ENCODE measurements around the gene CCL8.
"Not testable (repeated sequence)": the region's sequence is repeated elsewhere in the genome, so short reads cannot be mapped to it uniquely, and the experiment has no call there.

CCL8 gene

GRCh38 chr17:34313164-34313563 is 6.1 kb upstream of the CCL8 start:
- no peak for DNase-seq

- peak in 1 of 51 donors; percentile 9 for DNase-seq
Measured at GRCh38 chr17:34314279-34314678, 5.0 kb upstream of the CCL8 start.

- no peak for DNase-seq
Measured at GRCh38 chr17:34318474-34318873, 761 bp upstream of the CCL8 start.

- DNase-seq = no peak
Measured at GRCh38 chr17:34321964-34322363, 2.7 kb downstream of the CCL8 start.

- DNase-seq = not testable (repeated sequence)
Measured at GRCh38 chr17:34327580-34327979, 8.3 kb downstream of the CCL8 start.

GRCh38 chr17:34337701-34338100 is 18.5 kb downstream of the CCL8 start:
- DNase-seq = no peak

- no peak for DNase-seq
Measured at GRCh38 chr17:34339138-34339770, 20.0 kb downstream of the CCL8 start.

- DNase-seq = no peak
Measured at GRCh38 chr17:34341916-34342315, 22.7 kb downstream of the CCL8 start.

- DNase-seq = no peak
Measured at GRCh38 chr17:34347063-34347462, 27.8 kb downstream of the CCL8 start.

GRCh38 chr17:34349751-34350150 is 30.5 kb downstream of the CCL8 start:
- DNase-seq = no peak

- no peak for DNase-seq
Measured at GRCh38 chr17:34351096-34351495, 31.9 kb downstream of the CCL8 start.

- no peak for DNase-seq
Measured at GRCh38 chr17:34352191-34352590, 33.0 kb downstream of the CCL8 start.

GRCh38 chr17:34354637-34355036 is 35.4 kb downstream of the CCL8 start:
- no peak for DNase-seq

GRCh38 chr17:34356194-34356593 is 37.0 kb downstream of the CCL8 start, which contains the start of gene CCL13:
TSS of gene CCL13 (plus strand) at chr17:34356480. CDS start at chr17:34356527, 47 bp downstream.
- no peak for DNase-seq

- DNase-seq = no peak
Measured at GRCh38 chr17:34357398-34357797, 38.2 kb downstream of the CCL8 start.

- DNase-seq = no peak
Measured at GRCh38 chr17:34358631-34359030, 39.4 kb downstream of the CCL8 start.

- no peak for DNase-seq
Measured at GRCh38 chr17:34360601-34361270, 41.5 kb downstream of the CCL8 start.

GRCh38 chr17:34361478-34362061 is 42.3 kb downstream of the CCL8 start:
- peak in 38 of 51 donors; percentile 9 to 75 (median 54) for DNase-seq

- no peak for DNase-seq
Measured at GRCh38 chr17:34363183-34363661, 44.0 kb downstream of the CCL8 start, which contains the start of gene CCL1. TSS of gene CCL1 (minus strand) at chr17:34363233. CDS start at chr17:34363161, 72 bp downstream.

GRCh38 chr17:34364751-34365150 is 45.5 kb downstream of the CCL8 start:
- DNase-seq = no peak

- no peak for DNase-seq
Measured at GRCh38 chr17:34365340-34365739, 46.1 kb downstream of the CCL8 start.

- DNase-seq = peak in 1 of 51 donors; percentile 6
Measured at GRCh38 chr17:34366010-34366409, 46.8 kb downstream of the CCL8 start.
